ENCODE data around the gene ELOVL3.

GRCh38 chr10:102227050-102227449 is 951 bp downstream of the ELOVL3 start:
- TF ChIP-seq, protein P1, sequence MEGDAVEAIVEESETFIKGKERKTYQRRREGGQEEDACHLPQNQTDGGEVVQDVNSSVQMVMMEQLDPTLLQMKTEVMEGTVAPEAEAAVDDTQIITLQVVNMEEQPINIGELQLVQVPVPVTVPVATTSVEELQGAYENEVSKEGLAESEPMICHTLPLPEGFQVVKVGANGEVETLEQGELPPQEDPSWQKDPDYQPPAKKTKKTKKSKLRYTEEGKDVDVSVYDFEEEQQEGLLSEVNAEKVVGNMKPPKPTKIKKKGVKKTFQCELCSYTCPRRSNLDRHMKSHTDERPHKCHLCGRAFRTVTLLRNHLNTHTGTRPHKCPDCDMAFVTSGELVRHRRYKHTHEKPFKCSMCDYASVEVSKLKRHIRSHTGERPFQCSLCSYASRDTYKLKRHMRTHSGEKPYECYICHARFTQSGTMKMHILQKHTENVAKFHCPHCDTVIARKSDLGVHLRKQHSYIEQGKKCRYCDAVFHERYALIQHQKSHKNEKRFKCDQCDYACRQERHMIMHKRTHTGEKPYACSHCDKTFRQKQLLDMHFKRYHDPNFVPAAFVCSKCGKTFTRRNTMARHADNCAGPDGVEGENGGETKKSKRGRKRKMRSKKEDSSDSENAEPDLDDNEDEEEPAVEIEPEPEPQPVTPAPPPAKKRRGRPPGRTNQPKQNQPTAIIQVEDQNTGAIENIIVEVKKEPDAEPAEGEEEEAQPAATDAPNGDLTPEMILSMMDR (optimal IDR thresholded peaks at IDR 0.05 in 1 of 3, IDR thresholded peaks at IDR 0.05 in 1 of 3, conservative IDR thresholded peaks at IDR 0.05 in 1 of 3; ENCODE audit: extremely low read depth in 1 of 3, insufficient read depth in 2 of 3, low read length in 3 of 3) = no peak
- TF ChIP-seq EZH2 (IDR thresholded peaks at IDR 0.05; ENCODE audit: low read length) = no peak

Data from keratinocyte (primary cell).